ENCODE data around the gene ALDH1L1. TPM values are rescaled to one million over a fixed set of nuclear protein-coding genes. Genes with fewer than 3 reads are reported as not detected.

ALDH1L1 gene
- total RNA-seq, 1 experiment from 2014 or later: not detected

DNA sequence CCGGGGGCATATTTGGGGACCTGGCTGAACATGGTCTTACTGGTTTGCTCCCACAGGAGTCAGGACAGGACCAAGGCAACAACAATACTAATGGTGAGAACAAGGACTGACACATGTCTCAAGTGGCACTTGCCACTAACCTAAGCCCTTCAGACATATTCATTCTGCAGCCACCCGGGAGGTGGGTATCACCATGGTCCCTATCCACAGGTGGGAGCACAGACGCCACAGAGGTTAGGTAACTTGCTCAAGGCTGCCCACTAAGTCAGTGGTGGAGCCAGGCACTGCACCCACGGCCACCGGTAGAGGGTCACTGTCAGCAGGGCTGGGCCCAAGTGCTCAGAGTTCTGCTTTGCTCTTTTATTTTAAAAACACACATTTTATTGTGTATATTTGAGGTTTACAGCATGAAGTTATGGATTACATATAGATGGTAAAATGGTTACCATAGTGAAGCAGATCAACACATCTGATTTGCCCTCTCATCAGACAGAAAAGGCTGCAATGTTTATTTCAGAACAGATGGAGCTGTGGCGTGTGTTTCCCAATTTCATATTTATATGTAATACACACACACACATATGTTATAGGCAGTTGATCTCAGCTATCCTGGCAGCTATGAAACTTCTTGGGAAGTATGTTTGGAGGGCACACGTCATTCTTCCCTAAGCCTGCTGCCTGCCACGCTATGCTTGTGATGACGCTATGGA lies 66.5 kb downstream of the ALDH1L1 start:
- CTCF ChIA-PET: no interaction called here
- Histone ChIP-seq H3F3A (ENCODE audit: low read length, unreplicated experiment) (no peaks in the 10 kb centered on the region), H3K9me3 (ENCODE audit: low read length) (no peaks in the 10 kb centered on the region), H2AFZ (ENCODE audit: low read length) (no peak overlapping the region), H3K4me1 (ENCODE audit: insufficient read depth, low read length) (peaks cover under 1% of the 10 kb centered on the region), H3K9me2 (replicated peaks; ENCODE audit: low read length) (no peaks in the 10 kb centered on the region), H3K4me3 (ENCODE audit: low read length) (no peak overlapping the region), H4K20me1 (ENCODE audit: low read length) (no peaks in the 10 kb centered on the region), H3K27ac (ENCODE audit: low read length) (no peak overlapping the region), H3K79me2 (ENCODE audit: low read length) (no peaks in the 10 kb centered on the region), H3K4me2 (ENCODE audit: low read length) (no peak overlapping the region), H3K9ac (ENCODE audit: low read length) (no peak overlapping the region), H3K27me3 (ENCODE audit: low read length) (no peaks in the 10 kb centered on the region), H3K36me3 (ENCODE audit: low read depth, low read length) (no peaks in the 10 kb centered on the region)
- no peak for DNase-seq
- ATAC-seq: peak; percentile 61
- TF ChIP-seq EZH2 (IDR thresholded peaks at IDR 0.05; ENCODE audit: low read length, unreplicated experiment): no peak
- TF ChIP-seq, protein P1, sequence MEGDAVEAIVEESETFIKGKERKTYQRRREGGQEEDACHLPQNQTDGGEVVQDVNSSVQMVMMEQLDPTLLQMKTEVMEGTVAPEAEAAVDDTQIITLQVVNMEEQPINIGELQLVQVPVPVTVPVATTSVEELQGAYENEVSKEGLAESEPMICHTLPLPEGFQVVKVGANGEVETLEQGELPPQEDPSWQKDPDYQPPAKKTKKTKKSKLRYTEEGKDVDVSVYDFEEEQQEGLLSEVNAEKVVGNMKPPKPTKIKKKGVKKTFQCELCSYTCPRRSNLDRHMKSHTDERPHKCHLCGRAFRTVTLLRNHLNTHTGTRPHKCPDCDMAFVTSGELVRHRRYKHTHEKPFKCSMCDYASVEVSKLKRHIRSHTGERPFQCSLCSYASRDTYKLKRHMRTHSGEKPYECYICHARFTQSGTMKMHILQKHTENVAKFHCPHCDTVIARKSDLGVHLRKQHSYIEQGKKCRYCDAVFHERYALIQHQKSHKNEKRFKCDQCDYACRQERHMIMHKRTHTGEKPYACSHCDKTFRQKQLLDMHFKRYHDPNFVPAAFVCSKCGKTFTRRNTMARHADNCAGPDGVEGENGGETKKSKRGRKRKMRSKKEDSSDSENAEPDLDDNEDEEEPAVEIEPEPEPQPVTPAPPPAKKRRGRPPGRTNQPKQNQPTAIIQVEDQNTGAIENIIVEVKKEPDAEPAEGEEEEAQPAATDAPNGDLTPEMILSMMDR (conservative IDR thresholded peaks at IDR 0.05; ENCODE audit: low read depth, low read length): peak; percentile 43; the same call in 1 of the 2 replicates
- BruUV-seq (replicated peaks): no TSS peak
- POLR2A ChIA-PET (ENCODE audit: unreplicated experiment): no interaction called here
- intact Hi-C loops (cut with micrococcal nuclease): no loop called here

DNA sequence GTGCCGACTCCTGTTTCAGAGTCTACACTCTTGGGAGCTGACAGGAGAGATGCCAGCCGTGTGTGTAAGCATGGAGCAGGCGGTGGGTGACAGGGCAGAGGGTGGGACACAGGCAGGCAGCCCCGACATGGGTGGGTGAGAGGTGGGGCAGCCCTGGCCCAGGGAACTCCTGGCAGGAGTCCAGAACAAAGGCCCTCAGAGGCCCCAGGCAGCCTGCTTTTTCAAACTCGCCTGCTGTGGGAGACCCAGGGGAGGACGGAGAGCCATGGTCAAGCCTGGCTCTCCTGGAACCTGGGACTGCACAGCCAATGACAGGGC lies 67.2 kb downstream of the ALDH1L1 start:
- Histone ChIP-seq H3F3A (ENCODE audit: low read length, unreplicated experiment) (no peaks in the 10 kb centered on the region), H3K9ac (ENCODE audit: low read length) (no peak overlapping the region), H3K9me3 (ENCODE audit: low read length) (no peaks in the 10 kb centered on the region), H4K20me1 (ENCODE audit: low read length) (no peaks in the 10 kb centered on the region), H3K9me2 (replicated peaks; ENCODE audit: low read length) (no peaks in the 10 kb centered on the region), H3K27ac (ENCODE audit: low read length) (no peak overlapping the region), H3K36me3 (ENCODE audit: low read depth, low read length) (no peaks in the 10 kb centered on the region), H3K79me2 (ENCODE audit: low read length) (no peaks in the 10 kb centered on the region), H3K27me3 (ENCODE audit: low read length) (no peaks in the 10 kb centered on the region), H3K4me3 (ENCODE audit: low read length) (no peak overlapping the region), H3K4me1 (ENCODE audit: insufficient read depth, low read length) (no peaks in the 10 kb centered on the region), H3K4me2 (ENCODE audit: low read length) (no peak overlapping the region), H2AFZ (ENCODE audit: low read length) (no peak overlapping the region)
- POLR2A ChIA-PET (ENCODE audit: unreplicated experiment): no interaction called here
- DNase-seq (no peak), ATAC-seq (no peak)
- TF ChIP-seq, protein P1 (conservative IDR thresholded peaks at IDR 0.05; ENCODE audit: low read depth, low read length): no peak
- no peak for TF ChIP-seq EZH2 (IDR thresholded peaks at IDR 0.05; ENCODE audit: low read length, unreplicated experiment)
- no peak for TF ChIP-seq EZH2phosphoT487 (IDR thresholded peaks at IDR 0.05; ENCODE audit: borderline replicate concordance, low read length)
- no TSS peak for BruUV-seq (replicated peaks)
- CTCF ChIA-PET: no interaction called here
- intact Hi-C loops (cut with micrococcal nuclease): no loop called here

DNA sequence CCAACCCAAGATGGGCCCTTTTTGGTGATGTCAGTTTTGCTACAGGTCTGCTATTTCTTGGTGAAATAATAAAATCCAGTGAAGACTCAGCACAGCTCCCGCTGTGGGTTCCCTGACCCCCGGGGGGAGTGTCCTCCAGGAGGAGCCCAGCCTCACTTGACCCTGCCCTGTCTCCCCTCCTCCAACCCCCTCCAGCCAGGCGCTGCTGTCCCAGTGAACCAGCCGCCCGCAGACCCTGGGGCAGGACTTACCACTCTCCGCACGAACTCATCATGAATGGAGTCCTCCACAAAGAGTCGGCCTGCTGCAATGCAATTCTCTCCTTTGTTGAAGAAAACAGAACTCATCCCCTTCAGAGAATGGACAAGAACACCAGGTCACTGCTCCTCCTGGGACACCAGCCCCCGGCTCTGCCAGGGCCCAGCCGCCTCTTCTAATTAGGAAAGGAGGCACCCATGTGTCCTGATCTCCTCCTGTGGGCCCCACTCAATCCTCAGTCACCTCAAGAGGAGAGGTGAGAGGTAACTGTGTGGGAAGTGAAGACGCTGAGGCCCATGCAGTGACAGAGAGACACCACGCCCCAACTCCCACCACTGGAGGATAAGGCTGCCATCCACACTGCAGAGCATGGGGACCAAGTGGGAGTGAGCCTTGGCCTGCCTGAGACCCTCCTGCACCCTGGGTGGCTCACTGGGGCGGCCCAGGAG lies 67.7 kb downstream of the ALDH1L1 start:
- Histone ChIP-seq H3K4me1 (ENCODE audit: insufficient read depth, low read length) (no peaks in the 10 kb centered on the region), H2AFZ (ENCODE audit: low read length) (no peak overlapping the region), H3K79me2 (ENCODE audit: low read length) (no peaks in the 10 kb centered on the region), H3K9me2 (replicated peaks; ENCODE audit: low read length) (no peaks in the 10 kb centered on the region), H4K20me1 (ENCODE audit: low read length) (no peaks in the 10 kb centered on the region), H3K4me2 (ENCODE audit: low read length) (no peak overlapping the region), H3K36me3 (ENCODE audit: low read depth, low read length) (no peaks in the 10 kb centered on the region), H3K27me3 (ENCODE audit: low read length) (no peaks in the 10 kb centered on the region), H3F3A (ENCODE audit: low read length, unreplicated experiment) (no peaks in the 10 kb centered on the region), H3K9ac (ENCODE audit: low read length) (no peak overlapping the region), H3K27ac (ENCODE audit: low read length) (no peak overlapping the region), H3K4me3 (ENCODE audit: low read length) (no peak overlapping the region), H3K9me3 (ENCODE audit: low read length) (no peaks in the 10 kb centered on the region)
- no peak for DNase-seq
- ChIA-PET CTCF (no interaction called here), POLR2A (ENCODE audit: unreplicated experiment) (no interaction called here)
- intact Hi-C loops (cut with micrococcal nuclease): no loop called here
- BruUV-seq (replicated peaks): no TSS peak
- no peak for TF ChIP-seq EZH2 (IDR thresholded peaks at IDR 0.05; ENCODE audit: low read length, unreplicated experiment)
- no peak for TF ChIP-seq EZH2phosphoT487 (IDR thresholded peaks at IDR 0.05; ENCODE audit: borderline replicate concordance, low read length)
- TF ChIP-seq, protein P1 (conservative IDR thresholded peaks at IDR 0.05; ENCODE audit: low read depth, low read length): no peak
- ATAC-seq: no peak

Data from PC-3 (cell line).